ENCODE results near the gene ZNF529. TPM values are rescaled to one million over a fixed set of nuclear protein-coding genes. Genes with fewer than 3 reads are reported as not detected.
A peak's percentile ranks its signal among the peaks of the same experiment; 100 is the strongest.
"Not testable (repeated sequence)": the region's sequence is repeated elsewhere in the genome, so short reads cannot be mapped to it uniquely, and the experiment has no call there.

ZNF529 gene
- total RNA-seq, result 10 to 100 TPM; 11.0 to 15.9 (median 13.1) TPM

DNA sequence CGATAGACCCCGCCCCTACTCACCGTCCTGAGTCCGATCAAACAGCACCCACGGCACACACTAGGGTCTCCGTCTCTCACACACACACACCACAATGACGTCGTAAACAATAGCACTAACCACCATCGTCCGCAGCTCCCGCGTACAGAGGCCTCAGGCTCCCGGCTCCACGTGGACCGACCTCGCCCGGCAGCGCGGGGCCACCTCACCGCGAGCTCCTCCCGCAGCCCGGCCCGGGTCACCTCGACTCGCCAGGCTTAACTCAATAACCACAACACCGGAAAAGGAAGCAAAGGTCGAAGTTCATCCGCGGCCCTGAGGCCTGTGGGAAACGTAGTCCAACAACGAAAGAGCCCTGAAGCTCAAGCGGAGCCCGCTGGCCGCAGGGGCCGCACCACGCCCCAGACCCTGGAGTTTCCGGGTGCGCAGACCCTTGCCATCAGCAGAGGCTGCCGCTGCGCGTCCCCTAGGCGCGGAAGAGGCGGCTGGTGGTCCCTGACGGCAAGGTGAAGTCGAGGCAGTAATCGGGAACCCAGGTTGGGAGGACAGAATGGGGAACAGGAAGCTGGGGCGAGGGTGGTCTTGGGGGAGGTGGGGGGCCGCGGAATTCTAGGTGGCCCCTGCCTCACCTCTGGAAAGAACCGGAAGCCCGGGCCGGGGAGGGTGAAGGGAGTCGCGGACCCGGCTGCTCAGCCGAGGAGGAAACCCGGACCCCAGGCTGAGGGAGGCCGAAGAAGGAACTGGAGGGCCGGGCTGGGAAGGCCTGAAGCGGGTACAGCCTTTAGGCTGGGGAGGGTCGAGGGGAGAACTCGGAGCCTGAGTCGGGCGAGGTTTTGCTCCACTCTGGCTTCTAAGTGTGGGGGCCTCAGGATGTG, at the start of gene ZNF529:
Gene ZNF529, minus strand, starts transcription at position 273 of the 875 bp plus-strand sequence. CDS start 946 bp downstream, outside the sequence.
- Histone ChIP-seq H3K27me3 (no peaks in the 10 kb centered on the region), H3K4me1 (peaks cover 0 to 23% (median 7%) of the 10 kb centered on the region in 4 donors), H3K27ac (peak within 1 kb of the TSS; percentile 31 to 95 (median 89)), H3K4me3 (peak within 1 kb of the TSS; percentile 70 to 99 (median 90)), H3K36me3 (peaks cover 4 to 74% (median 17%) of the 10 kb centered on the region in 3 donors), H3K9me3 (peaks cover 0 to 52% (median 10%) of the 10 kb centered on the region in 4 donors)
- WGBS, 2 donors, result 0 to 1% methylated on average over 56 to 66 of the region's 66 CpGs
- TF ChIP-seq, protein P1, sequence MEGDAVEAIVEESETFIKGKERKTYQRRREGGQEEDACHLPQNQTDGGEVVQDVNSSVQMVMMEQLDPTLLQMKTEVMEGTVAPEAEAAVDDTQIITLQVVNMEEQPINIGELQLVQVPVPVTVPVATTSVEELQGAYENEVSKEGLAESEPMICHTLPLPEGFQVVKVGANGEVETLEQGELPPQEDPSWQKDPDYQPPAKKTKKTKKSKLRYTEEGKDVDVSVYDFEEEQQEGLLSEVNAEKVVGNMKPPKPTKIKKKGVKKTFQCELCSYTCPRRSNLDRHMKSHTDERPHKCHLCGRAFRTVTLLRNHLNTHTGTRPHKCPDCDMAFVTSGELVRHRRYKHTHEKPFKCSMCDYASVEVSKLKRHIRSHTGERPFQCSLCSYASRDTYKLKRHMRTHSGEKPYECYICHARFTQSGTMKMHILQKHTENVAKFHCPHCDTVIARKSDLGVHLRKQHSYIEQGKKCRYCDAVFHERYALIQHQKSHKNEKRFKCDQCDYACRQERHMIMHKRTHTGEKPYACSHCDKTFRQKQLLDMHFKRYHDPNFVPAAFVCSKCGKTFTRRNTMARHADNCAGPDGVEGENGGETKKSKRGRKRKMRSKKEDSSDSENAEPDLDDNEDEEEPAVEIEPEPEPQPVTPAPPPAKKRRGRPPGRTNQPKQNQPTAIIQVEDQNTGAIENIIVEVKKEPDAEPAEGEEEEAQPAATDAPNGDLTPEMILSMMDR (IDR thresholded peaks at IDR 0.05), result no peak
- peak in 1 of 2 donors; percentile 89 for TF ChIP-seq EP300 (IDR thresholded peaks at IDR 0.05)
- TF ChIP-seq POLR2A (IDR thresholded peaks at IDR 0.05), result peak; percentile 43 to 67
- DNase-seq (ENCODE audit: low spot score in 2 of 2), result peak; percentile 75 to 92

DNA sequence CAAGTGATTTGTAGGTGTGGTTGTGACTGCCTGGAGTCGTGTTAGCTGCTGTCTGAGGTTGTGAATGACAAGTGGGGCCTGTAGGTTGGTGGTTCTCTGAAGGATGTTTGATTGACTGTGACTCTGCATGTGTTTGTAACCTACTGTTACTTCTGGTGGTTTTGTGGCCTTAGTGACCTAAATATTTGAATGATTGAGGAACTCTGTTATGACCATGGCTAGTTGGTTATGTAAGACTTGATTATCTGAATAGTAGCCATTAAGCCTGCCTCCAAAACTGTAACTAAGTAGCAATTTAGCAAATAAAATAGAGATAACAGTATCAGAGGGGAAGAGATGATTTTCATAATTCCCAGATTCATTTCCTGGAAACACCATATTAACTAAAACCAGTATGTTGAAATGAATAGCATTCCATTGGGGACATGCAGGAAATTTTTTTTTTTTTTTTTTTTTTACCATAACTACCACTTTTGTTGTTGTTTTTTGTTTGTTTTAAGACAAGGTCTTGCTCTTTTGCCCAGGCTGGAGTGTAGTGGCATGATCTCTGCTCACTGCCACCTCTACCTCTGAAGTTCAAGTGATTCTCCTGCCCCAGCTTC, 32.9 kb upstream of the ZNF529 start:
- Histone ChIP-seq H3K4me1 (peaks cover 0 to 20% (median 6%) of the 10 kb centered on the region in 4 donors), H3K9me3 (peaks cover 0 to 33% (median 0%) of the 10 kb centered on the region in 4 donors), H3K27ac (peak overlapping the region in 3 of 4 donors; percentile 41 to 87 (median 77)), H3K36me3 (peaks cover 0 to 40% (median 0%) of the 10 kb centered on the region in 3 donors), H3K27me3 (no peaks in the 10 kb centered on the region), H3K4me3 (peak overlapping the region; percentile 39 to 80 (median 63))
- TF ChIP-seq, protein P1 (IDR thresholded peaks at IDR 0.05), result no peak
- TF ChIP-seq POLR2A (IDR thresholded peaks at IDR 0.05), result no peak
- TF ChIP-seq EP300 (IDR thresholded peaks at IDR 0.05), result no peak
- WGBS, 2 donors, result 0% methylated on average over 1 of the region's 1 CpG
- no peak for DNase-seq (ENCODE audit: low spot score in 2 of 2)

DNA sequence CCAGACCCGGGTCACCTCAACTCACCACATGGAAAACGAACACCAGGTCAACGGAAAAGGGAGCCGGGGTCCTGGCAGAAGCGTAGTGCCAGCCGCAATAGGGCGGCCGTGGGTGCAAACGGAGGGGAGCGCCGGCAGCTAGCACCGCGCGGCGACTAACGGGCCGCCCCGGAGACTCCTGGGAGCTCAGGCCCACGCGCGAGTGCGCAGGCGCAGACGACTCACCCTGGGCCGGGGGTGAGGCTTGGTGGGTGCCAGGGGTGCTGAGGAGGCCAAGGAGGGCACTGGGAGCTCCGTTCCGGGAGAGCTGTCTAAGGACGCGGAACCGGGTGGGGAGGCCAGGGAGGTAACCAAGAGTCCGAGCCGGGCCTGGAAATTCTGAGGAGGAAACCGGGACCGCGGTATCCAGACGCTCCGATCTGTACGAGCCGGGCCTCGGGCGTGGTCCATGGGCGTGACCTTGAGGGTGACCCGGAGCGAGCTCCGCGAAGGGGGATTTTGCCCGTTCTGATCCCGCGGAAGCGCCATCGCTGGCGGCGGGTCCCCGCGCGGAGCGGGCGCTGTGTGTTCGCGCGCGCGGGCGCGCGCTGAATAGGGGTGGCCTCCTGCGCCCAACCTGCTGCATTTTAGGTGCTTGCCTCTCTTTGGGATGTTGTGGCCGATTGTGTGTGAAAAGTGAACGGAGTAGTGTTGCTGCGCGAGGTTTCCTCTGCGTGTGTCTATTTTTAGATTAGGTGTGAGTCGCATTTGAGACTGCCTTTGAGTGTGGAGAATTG, 32.2 kb upstream of the ZNF529 start, which contains the start of gene ZNF382:
Gene ZNF382, plus strand, starts transcription at position 213 of the 776 bp plus-strand sequence. CDS start 4,602 bp downstream, outside the sequence.
- Histone ChIP-seq H3K36me3 (peaks cover 0 to 33% (median 0%) of the 10 kb centered on the region in 3 donors), H3K9me3 (peaks cover 0 to 27% (median 0%) of the 10 kb centered on the region in 4 donors), H3K4me1 (peaks cover 0 to 20% (median 6%) of the 10 kb centered on the region in 4 donors), H3K27ac (peak within 1 kb of the TSS; percentile 41 to 87 (median 80)), H3K4me3 (peak within 1 kb of the TSS; percentile 39 to 80 (median 63)), H3K27me3 (no peaks in the 10 kb centered on the region)
- DNase-seq (ENCODE audit: low spot score in 2 of 2), result peak in 1 of 2 donors; percentile 19
- TF ChIP-seq, protein P1 (IDR thresholded peaks at IDR 0.05), result no peak
- TF ChIP-seq POLR2A (IDR thresholded peaks at IDR 0.05) (peak in 1 of 2 donors; percentile 34), EP300 (IDR thresholded peaks at IDR 0.05) (peak in 1 of 2 donors; percentile 66)
- WGBS, 2 donors, result 1 to 2% methylated on average over 31 to 62 of the region's 73 CpGs

DNA sequence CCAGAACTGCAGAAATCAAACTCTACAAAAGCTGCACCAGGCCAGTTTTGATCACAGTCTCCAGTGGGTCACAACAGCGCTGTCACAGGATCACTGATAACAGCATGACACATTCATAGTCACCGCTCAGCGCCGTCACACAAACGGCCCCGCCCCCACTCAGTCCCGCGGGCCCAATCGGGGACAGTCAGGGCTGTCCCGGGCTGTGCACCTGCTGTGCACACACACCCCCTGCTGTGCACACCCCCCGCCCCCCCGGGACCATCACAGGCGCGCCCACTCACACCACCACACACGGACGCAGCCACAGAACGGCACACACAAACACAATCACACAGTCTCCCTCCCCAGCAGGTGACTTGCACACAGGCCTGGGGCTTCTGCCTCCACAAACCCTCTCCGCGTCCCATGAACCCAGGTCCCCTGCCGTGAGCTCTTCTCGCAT, 31.6 kb upstream of the ZNF529 start:
- peaks cover 0 to 26% (median 2%) of the 10 kb centered on the region in 4 donors for H3K9me3 ChIP-seq
- WGBS, 2 donors, result 0 to 1% methylated on average over 12 to 15 of the region's 21 CpGs
- peaks cover 0 to 20% (median 6%) of the 10 kb centered on the region in 4 donors for H3K4me1 ChIP-seq
- H3K4me3 ChIP-seq, result peak overlapping the region; percentile 39 to 80 (median 63)
- H3K36me3 ChIP-seq, result peaks cover 0 to 32% (median 0%) of the 10 kb centered on the region in 3 donors
- no peaks in the 10 kb centered on the region for H3K27me3 ChIP-seq
- peak overlapping the region; percentile 41 to 87 (median 80) for H3K27ac ChIP-seq
- peak in 1 of 2 donors; percentile 9 for DNase-seq (ENCODE audit: low spot score in 2 of 2)
- TF ChIP-seq, protein P1 (IDR thresholded peaks at IDR 0.05), result no peak
- TF ChIP-seq EP300 (IDR thresholded peaks at IDR 0.05) (no peak), POLR2A (IDR thresholded peaks at IDR 0.05) (no peak)

DNA sequence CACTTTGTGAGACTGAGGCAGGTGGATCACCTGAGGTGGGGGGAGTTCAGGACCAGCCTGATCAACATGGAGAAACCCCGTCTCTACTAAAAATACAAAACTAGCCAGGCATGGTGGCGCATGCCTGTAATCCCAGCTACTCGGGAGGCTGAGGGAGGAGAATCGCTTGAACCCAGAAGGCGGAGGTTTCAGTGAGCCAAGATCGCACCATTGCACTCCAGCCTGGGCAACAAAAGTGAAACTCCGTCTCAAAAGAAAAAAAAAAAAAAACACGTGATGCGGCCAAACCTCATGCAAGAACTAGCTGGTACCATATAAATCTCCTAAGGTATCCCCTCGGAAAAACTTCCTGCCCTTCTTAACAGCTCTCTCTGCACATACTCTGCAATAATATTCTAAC, 29.6 kb upstream of the ZNF529 start:
- 92 to 93% methylated on average over 10 of the region's 10 CpGs for WGBS, 2 donors
- H3K9me3 ChIP-seq, result peaks cover 0 to 19% (median 2%) of the 10 kb centered on the region in 4 donors
- not testable (repeated sequence) for H3K27ac ChIP-seq; H3K27me3 ChIP-seq; H3K4me3 ChIP-seq; DNase-seq (ENCODE audit: low spot score in 2 of 2)
- peaks cover 0 to 18% (median 0%) of the 10 kb centered on the region in 3 donors for H3K36me3 ChIP-seq
- peaks cover 0 to 20% (median 6%) of the 10 kb centered on the region in 4 donors for H3K4me1 ChIP-seq
